NCI-H2081 (cell line): ENCODE data around the gene HDAC5.
"Not testable (repeated sequence)": the region's sequence is repeated elsewhere in the genome, so short reads cannot be mapped to it uniquely, and the experiment has no call there.

Source experiments
- DNase-seq, 2 experiments: peaks; one replicate each; lab custom pipeline; 2025; lab: John Stamatoyannopoulos, UW

HDAC5 gene

GRCh38 chr17:44067545-44067940, 55.9 kb downstream of the HDAC5 start:
- no peak for DNase-seq

GRCh38 chr17:44066204-44066930, 57.1 kb downstream of the HDAC5 start, which contains the start of gene LSM12:
Gene LSM12, minus strand, starts transcription at chr17:44066671. Its CDS starts 84 bp downstream, at chr17:44066587.
- peak; percentile 96 for DNase-seq

- no peak for DNase-seq
These were observed 57.7 kb downstream of the HDAC5 start for GRCh38 chr17:44065668-44066203.

- no peak for DNase-seq
These were observed 59.5 kb downstream of the HDAC5 start for GRCh38 chr17:44063704-44064639.

GRCh38 chr17:44062871-44063270, 60.6 kb downstream of the HDAC5 start:
- DNase-seq = no peak

GRCh38 chr17:44061446-44061845, 62.0 kb downstream of the HDAC5 start:
- no peak for DNase-seq

- no peak for DNase-seq
These were observed 64.1 kb downstream of the HDAC5 start for GRCh38 chr17:44059101-44059892.

GRCh38 chr17:44053125-44053872, 70.1 kb downstream of the HDAC5 start:
- no peak for DNase-seq

- no peak for DNase-seq
These were observed 74.0 kb downstream of the HDAC5 start for GRCh38 chr17:44049294-44050060.

- DNase-seq = not testable (repeated sequence)
These were observed 76.5 kb downstream of the HDAC5 start for GRCh38 chr17:44046893-44047292.

GRCh38 chr17:44045486-44045885, 78.0 kb downstream of the HDAC5 start:
- DNase-seq = no peak

- no peak for DNase-seq
These were observed 79.4 kb downstream of the HDAC5 start for GRCh38 chr17:44044071-44044470.

GRCh38 chr17:44043272-44043696, 80.2 kb downstream of the HDAC5 start:
- no peak for DNase-seq

GRCh38 chr17:44039829-44040635, 83.4 kb downstream of the HDAC5 start:
- no peak for DNase-seq

GRCh38 chr17:44038604-44039011, 84.8 kb downstream of the HDAC5 start:
- DNase-seq = no peak

GRCh38 chr17:44037471-44037870, 86.0 kb downstream of the HDAC5 start:
- DNase-seq = no peak

- DNase-seq = not testable (repeated sequence)
These were observed 88.8 kb downstream of the HDAC5 start for GRCh38 chr17:44034688-44035087.

- no peak for DNase-seq
These were observed 89.5 kb downstream of the HDAC5 start for GRCh38 chr17:44033861-44034408.

GRCh38 chr17:44030482-44030881, 93.0 kb downstream of the HDAC5 start:
- DNase-seq = no peak
